RWPE1 (cell line): ENCODE data around the gene GRM5.

Source experiments
- CTCF ChIA-PET: fragments of 350-600 bp; sonication (Branson Sonifier 250); formaldehyde crosslinking; extraction: SDS; loops from one replicate; lab custom pipeline; 2021; lab: Yijun Ruan, JAX
- POLR2A ChIA-PET: fragments of 400-600 bp; formaldehyde crosslinking; extraction: SDS; loops from one replicate; lab custom pipeline; 2020; ENCODE audit warnings: antibody characterized with exemption; ENCODE audit not compliant: low non-redundant PET; lab: Yijun Ruan, JAX
- DNase-seq: peaks from one replicate; pipeline ENCODE4 v3.0.0; 2012; ENCODE audit warnings: low spot score
- H3K27ac ChIP-seq: fragments of 450-650 bp; 2 replicates; pipeline ENCODE4 v1.5.1; 2017
- CTCF ChIP-seq: fragments of 450-650 bp; conservative IDR thresholded peaks from 2 replicates; pipeline ENCODE4 v1.5.1; 2017; ENCODE audit warnings: low read depth, mild to moderate bottlenecking

The GRM5 gene

GRCh38 chr11:88807349-88807748, 258.4 kb downstream of the GRM5 start:
- no peak for DNase-seq
- POLR2A ChIA-PET, result no interaction called here
- no peak overlapping the region for H3K27ac ChIP-seq
- CTCF ChIA-PET, result no interaction called here
- no peak for TF ChIP-seq CTCF

DNA sequence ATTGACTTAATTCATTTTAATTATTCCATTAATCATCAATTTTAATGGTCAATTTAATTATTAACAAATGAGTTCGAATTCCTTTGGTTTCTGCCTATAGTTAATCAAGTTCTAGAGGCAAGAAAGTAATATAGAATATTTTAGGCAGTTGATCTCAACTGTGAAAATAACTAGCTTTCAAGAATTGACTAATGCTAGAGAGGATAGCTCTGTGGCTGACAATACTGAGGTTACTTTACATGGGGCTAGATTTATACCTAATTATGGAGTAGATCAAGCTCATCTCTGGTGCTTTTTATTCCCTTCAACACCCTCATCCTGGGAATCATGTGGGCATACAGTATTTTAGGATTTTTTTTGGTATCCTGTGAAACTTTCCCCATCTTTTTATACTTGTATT, 259.4 kb downstream of the GRM5 start:
- POLR2A ChIA-PET, result no interaction called here
- no peak for DNase-seq
- CTCF ChIA-PET, result no interaction called here
- H3K27ac ChIP-seq, result no peak overlapping the region
- no peak for TF ChIP-seq CTCF

DNA sequence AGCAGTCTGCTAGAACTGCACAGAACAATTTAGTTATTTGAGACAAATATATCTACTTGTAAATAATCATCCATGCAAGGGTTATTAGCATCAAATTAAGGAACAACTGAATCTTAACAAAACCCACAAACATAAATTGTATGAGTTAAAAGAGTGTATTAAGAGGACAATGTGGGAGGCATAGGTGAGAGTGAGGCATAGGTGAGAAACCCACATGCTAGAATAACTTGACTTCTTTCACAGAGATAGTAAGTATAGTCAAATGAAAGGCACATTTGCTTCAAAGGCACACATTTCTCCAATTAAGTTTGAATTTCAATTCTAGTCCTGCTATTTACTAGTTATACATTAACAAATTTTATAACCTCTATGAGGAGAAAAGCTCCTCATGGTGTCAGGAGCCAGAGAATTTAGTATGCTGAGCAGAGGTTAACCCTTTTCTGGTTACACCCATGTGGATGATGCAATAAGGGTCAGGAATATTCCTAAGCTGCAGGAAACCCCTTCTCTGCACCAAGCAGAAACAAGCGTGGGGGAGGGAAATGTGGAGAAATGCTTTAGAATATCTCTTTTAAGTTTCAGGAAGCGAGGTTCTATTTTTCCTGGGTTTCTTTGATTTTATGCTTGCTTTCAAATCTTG, 264.2 kb downstream of the GRM5 start:
- ChIA-PET CTCF (no interaction called here), POLR2A (no interaction called here)
- no peak for DNase-seq
- no peak overlapping the region for H3K27ac ChIP-seq
- TF ChIP-seq CTCF, result no peak

DNA sequence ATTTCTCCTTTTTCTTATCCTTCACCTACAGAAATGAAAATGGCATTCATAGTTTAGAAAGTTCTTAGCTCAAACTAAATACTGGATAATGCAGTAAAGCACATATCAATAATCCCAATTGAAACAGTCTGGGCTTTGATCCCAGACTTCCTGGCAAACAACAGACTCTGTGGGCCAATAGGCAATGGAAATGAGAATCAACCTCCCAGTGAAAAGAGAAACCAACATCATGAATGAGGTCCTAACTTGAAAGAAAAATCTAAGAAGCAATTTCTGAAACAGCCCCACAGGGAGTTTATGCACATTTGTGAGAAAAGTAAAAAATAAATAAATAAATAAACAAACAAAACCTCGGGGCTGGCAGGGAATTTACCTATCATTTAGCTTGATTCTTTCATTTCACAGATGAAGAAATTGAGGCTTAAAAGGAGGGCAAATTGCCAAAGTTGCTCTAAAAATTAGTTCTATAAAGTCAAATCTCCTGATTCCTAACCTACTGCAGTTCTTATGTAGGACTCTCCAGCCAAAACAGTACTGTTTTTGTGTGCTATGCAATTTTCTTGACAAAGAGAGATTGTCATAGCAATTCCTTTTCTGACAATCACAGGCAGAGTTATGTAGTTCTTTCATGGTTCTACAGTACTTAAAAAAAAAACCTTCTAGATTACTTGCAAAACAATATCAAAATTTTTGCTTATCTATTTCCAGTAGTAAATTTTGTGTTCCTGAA, 265.8 kb downstream of the GRM5 start:
- POLR2A ChIA-PET, result no interaction called here
- no peak for DNase-seq
- CTCF ChIA-PET, result no interaction called here
- no peak overlapping the region for H3K27ac ChIP-seq
- no peak for TF ChIP-seq CTCF

GRCh38 chr11:88790182-88790581, 275.6 kb downstream of the GRM5 start:
- H3K27ac ChIP-seq, result no peak overlapping the region
- CTCF ChIA-PET, result no interaction called here
- no peak for DNase-seq
- POLR2A ChIA-PET, result no interaction called here
- TF ChIP-seq CTCF, result no peak

- ChIA-PET CTCF (no interaction called here), POLR2A (no interaction called here)
- DNase-seq, result peak; percentile 37
- no peak for TF ChIP-seq CTCF
- H3K27ac ChIP-seq, result no peak overlapping the region
These were observed 286.2 kb downstream of the GRM5 start for GRCh38 chr11:88779577-88779976.
